Activated CD4-positive, alpha-beta T cell treated with anti-CD3 and anti-CD28 coated beads, Interleukin-2, amount 50 U/mL, for 1 hour (primary cell): ENCODE results near the gene PVALEF.
A peak's percentile ranks its signal among the peaks of the same experiment; 100 is the strongest.
"Not testable (repeated sequence)": the region's sequence is repeated elsewhere in the genome, so short reads cannot be mapped to it uniquely, and the experiment has no call there.

Experiments
- DNase-seq: peaks from one replicate; pipeline ENCODE4 v3.0.0-alpha.2; 2020

The PVALEF gene

DNA sequence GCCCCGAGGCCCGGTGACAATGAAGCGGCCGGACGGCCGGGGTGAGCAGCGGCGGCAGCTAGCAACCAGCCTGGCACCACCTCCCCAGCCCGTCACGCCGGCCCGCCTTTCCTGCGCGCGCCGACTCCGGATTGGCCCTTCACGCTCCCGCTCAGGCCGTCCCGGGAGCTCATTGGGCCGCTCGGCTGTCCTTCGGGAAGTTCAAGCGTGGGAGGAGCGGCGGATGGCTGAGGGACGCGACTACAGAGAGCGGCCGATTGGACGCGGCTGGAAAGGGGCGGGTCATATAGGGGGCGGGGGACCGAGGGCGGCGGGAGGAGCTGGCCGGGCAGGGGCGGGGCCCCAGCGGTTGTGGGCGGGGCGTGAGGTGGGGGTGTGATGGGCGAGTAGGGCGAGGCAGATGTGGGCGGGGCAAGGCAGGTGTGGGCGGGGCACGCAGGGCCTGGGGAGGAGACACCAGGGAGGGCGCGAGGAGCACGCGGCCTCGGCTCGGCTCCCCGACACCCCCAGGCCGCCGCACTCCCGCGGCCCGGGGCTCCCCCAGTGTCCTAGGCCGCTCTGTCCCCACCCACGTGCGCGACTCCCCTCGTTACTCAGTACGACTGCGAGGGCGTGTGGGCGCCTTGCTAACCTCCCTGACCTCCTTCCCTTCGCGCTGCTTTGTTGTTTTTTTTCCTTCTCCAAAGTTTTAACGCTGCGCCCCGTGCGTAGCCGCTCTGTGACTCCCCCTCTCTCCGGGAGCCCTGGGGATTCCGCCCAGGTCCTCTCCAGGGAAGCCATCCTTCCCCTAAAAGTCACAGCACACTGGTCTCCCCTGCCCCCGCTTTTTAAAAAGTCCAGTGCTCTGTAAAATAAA is 57.8 kb downstream of the PVALEF start, which contains the start of gene CEP131:
TSS of gene CEP131 (minus strand) at position 60 of the 856 bp plus-strand sequence. CDS start 2,909 bp downstream, outside the sequence.
- peak; percentile 100 for DNase-seq

DNA sequence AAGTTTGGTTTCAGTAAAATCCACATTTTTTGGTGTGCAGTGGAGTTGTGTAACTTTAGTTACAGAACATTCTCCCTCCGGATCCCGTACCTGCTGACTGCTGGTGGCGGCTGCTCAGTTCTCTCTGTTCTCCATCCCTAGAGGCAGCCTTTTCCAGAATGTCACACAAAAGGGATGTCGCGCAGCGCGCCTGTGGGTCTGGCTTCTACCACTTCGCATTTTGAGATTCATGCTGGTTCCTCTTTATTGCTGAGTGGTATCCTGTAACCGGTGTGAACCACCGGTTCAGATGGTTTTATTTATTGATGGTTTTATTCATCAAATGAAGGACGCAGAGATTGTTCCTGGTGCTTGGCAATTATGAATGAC is 58.4 kb downstream of the PVALEF start:
- no peak for DNase-seq

GRCh38 chr17:81227630-81228029 is 62.3 kb downstream of the PVALEF start:
- not testable (repeated sequence) for DNase-seq

GRCh38 chr17:81228420-81228819 is 63.1 kb downstream of the PVALEF start:
- DNase-seq = no peak

- DNase-seq = no peak
Observed at GRCh38 chr17:81228834-81229665, 63.7 kb downstream of the PVALEF start.

- DNase-seq = no peak
Observed at GRCh38 chr17:81229666-81229920, 64.3 kb downstream of the PVALEF start.

- DNase-seq = no peak
Observed at GRCh38 chr17:81230043-81230820, 64.9 kb downstream of the PVALEF start.

GRCh38 chr17:81231121-81231645 is 65.9 kb downstream of the PVALEF start:
- no peak for DNase-seq

DNA sequence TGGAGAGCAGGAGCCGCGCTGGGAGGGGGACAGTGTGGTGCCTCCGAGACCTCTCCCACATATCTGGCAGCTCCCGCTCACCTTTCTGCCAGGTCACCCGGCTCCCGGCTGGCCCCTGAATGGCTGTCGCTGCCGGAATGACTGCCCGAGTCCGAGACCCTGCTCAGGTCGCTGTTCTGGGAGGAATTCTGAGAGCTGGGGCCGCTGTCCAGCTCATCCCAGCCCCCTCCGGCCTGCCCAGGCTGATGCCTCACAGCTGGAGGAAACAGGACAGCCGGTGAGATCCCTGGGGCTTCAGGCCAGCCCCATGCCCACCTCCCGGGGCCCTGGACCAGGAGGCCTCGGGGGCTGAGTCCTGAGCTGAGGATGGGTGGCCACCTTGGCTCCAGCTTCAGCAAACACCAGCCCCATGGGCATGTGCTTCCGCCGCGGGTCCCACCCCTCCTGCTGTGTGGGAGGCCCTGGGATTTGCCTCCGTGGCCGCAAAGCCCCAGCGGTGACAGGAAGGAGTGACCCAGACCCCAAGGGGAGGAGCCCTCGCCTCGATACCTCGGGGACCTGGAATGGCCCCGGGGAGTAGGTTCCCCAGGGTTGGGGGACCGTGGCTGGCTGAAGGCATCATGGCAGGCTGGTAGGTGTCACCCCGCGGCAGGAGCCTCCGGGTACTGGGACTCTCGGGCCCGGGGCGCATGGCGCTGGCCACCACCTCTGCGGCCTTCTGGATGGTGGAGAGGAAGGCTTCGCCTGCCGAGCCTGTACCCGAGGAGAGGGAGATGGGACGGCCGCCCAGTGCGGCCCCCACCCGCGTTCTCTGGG is 66.7 kb downstream of the PVALEF start:
- DNase-seq = no peak
